IPS-15b (cell line): ENCODE data around the gene BUD23.
A peak's percentile ranks its signal among the peaks of the same experiment; 100 is the strongest.

Experiments used
- H3K27me3 ChIP-seq: one replicate; pipeline ENCODE4 v1.6.1; 2013; ENCODE audit warnings: low read length; ENCODE audit not compliant: control insufficient read depth, insufficient read depth
- H3K36me3 ChIP-seq: one replicate; pipeline ENCODE4 v1.6.1; 2013; ENCODE audit warnings: low read length; ENCODE audit not compliant: control insufficient read depth, insufficient read depth
- H3K4me1 ChIP-seq: one replicate; pipeline ENCODE4 v1.6.1; 2013; ENCODE audit warnings: mild to moderate bottlenecking, low read length; ENCODE audit not compliant: control insufficient read depth, insufficient read depth
- H3K4me3 ChIP-seq: one replicate; pipeline ENCODE4 v1.5.1; 2013; ENCODE audit warnings: low read depth, low read length
- H3K9ac ChIP-seq: one replicate; pipeline ENCODE4 v1.6.1; 2013; ENCODE audit warnings: low read depth, mild to moderate bottlenecking, low read length
- H3K9me3 ChIP-seq: one replicate; pipeline ENCODE4 v1.6.1; 2013; ENCODE audit warnings: mild to moderate bottlenecking, low read length; ENCODE audit not compliant: control insufficient read depth, insufficient read depth

BUD23 gene

DNA sequence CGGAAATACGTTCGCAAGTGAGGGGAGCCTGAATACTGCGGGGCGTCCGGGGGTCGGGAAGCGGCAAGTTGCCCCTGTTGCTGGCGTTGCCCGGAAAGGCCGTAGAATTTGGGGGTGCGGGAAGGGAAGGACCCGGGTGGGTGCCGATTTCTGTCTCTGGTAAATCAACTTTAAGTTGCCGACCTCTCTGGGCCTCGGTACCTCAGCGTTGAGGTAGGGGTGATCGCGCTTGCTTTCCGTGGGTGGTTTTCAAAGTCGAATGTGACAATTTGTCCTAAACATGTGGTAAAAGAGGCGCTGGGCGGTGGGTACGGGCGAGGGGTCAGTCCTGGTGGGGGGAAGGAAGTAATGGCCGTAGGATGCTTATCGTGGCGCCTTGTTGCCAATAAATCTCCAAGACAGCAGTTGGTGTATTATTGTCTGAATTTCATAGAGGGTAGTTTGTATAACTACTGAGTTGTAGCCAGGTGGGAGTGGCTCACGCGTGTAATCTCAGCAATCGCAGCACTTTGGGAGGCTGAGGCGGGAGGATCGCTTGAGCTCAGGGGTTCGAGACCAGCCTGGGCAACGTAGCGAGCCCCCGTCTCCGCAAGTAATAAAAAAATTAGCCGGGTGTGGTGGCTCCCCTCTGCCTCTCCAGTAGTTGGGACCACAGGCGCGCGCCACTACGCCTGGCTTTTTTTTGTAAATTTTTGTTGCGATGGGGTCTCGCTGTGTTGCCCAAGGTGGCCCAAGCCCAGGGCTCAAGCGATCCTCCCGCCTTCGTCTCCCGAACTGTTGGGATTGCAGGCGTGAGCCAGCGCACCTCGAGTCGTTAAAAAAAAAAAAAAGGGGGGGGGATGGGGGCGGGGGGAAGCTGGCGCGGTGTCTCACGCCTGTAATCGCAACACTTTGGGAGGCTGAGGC lies 644 bp downstream of the BUD23 start:
- H3K27me3 ChIP-seq, result no peaks in the 10 kb centered on the region
- H3K36me3 ChIP-seq, result peaks cover 13% of the 10 kb centered on the region
- no peaks in the 10 kb centered on the region for H3K9me3 ChIP-seq
- peak overlapping the region; percentile 93 for H3K4me3 ChIP-seq
- peak overlapping the region; percentile 95 for H3K9ac ChIP-seq
- H3K4me1 ChIP-seq, result no peaks in the 10 kb centered on the region

DNA sequence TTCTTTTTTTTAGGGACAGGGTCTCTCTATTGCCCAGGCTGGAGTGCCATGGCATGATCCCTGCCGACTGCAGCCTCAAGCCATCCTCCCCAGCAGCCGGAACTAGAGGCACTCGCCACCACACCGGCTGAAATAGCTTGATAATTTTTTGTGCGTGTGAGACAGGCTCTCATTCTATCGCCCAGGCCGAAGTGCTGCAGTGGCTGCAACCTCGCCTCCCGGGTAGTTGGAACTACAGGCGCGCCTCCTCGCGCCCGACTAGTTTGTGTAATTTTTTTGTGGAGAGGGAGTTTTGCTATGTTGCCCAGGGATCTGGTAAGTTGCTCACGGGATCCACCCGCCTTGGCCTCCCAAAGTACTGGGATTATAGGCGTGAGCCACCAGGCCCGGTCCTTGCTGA lies 1.9 kb downstream of the BUD23 start:
- Histone ChIP-seq H3K4me1 (no peaks in the 10 kb centered on the region), H3K9me3 (no peaks in the 10 kb centered on the region), H3K36me3 (peaks cover 13% of the 10 kb centered on the region), H3K4me3 (no peak overlapping the region), H3K27me3 (no peaks in the 10 kb centered on the region), H3K9ac (no peak overlapping the region)

GRCh38 chr7:73688288-73688687 lies 4.9 kb downstream of the BUD23 start:
- no peak overlapping the region for H3K9ac ChIP-seq
- H3K27me3 ChIP-seq, result no peaks in the 10 kb centered on the region
- no peaks in the 10 kb centered on the region for H3K4me1 ChIP-seq
- no peaks in the 10 kb centered on the region for H3K9me3 ChIP-seq
- peaks cover 27% of the 10 kb centered on the region for H3K36me3 ChIP-seq
- no peak overlapping the region for H3K4me3 ChIP-seq

GRCh38 chr7:73690646-73691045 lies 7.2 kb downstream of the BUD23 start:
- Histone ChIP-seq H3K4me3 (no peak overlapping the region), H3K9ac (no peak overlapping the region), H3K4me1 (no peaks in the 10 kb centered on the region), H3K9me3 (no peaks in the 10 kb centered on the region), H3K27me3 (no peaks in the 10 kb centered on the region), H3K36me3 (peaks cover 46% of the 10 kb centered on the region)

GRCh38 chr7:73696372-73696771 lies 13.0 kb downstream of the BUD23 start:
- H3K4me3 ChIP-seq, result no peak overlapping the region
- H3K36me3 ChIP-seq, result peaks cover 58% of the 10 kb centered on the region
- no peaks in the 10 kb centered on the region for H3K9me3 ChIP-seq
- H3K27me3 ChIP-seq, result no peaks in the 10 kb centered on the region
- H3K4me1 ChIP-seq, result no peaks in the 10 kb centered on the region
- no peak overlapping the region for H3K9ac ChIP-seq

DNA sequence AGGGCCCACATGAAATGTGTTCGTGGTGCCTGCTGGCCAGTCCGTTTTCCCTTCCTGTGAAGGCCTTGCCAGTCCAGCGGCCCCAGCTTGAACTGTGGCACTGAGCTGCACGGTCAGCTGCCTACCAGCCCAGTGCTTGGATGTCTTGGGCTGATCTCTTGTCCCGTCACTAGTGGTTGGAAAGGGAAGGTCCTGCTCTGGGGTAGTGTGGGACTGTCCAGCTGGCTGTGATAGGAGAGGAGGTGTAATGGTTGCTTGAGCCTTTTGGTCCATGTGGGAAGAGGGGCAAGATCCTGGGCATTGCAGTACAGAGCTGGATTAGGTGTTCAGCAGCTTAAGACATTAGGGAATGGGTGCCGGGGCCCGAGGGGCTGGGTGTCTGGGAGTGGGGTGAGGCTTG lies 15.0 kb downstream of the BUD23 start:
- no peak overlapping the region for H3K9ac ChIP-seq
- peaks cover 5% of the 10 kb centered on the region for H3K4me1 ChIP-seq
- peaks cover 57% of the 10 kb centered on the region for H3K36me3 ChIP-seq
- H3K9me3 ChIP-seq, result no peaks in the 10 kb centered on the region
- no peaks in the 10 kb centered on the region for H3K27me3 ChIP-seq
- H3K4me3 ChIP-seq, result no peak overlapping the region

DNA sequence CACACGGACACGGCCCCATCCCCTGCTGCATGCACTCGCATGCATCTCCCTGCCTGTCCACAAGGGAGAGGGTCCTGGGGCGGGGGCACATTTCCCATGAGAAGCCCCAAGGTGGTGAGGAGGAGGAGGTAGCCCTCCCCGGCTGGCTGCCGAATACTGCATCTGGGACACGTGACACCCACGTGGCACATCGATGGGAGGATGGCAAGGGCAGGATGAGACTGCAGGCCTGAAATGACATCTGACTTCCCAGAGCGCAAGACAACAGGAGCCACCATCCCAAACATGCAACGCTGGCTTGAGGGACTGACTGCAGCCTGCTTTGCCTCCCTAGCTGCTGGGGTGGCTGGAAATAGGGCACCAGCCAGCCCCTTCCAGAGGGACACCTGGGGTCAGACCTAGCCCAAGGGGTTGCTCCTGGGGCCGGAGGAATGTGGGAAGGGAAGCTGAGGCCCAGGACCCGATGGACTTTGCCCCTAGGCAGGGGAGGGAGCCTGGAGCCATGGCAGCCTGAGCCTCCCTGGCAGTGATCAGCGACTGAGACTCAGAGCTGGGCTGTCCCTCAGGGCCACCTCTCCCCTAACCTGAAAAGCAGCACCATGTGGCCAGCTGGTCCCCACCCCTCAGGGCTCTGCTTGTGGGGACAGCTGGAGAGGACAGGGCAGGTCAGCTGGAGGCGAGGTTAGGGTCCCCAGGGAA lies 16.1 kb downstream of the BUD23 start:
- Histone ChIP-seq H3K4me3 (no peak overlapping the region), H3K9me3 (no peaks in the 10 kb centered on the region), H3K36me3 (peaks cover 47% of the 10 kb centered on the region), H3K9ac (no peak overlapping the region), H3K27me3 (no peaks in the 10 kb centered on the region), H3K4me1 (peaks cover 10% of the 10 kb centered on the region)

DNA sequence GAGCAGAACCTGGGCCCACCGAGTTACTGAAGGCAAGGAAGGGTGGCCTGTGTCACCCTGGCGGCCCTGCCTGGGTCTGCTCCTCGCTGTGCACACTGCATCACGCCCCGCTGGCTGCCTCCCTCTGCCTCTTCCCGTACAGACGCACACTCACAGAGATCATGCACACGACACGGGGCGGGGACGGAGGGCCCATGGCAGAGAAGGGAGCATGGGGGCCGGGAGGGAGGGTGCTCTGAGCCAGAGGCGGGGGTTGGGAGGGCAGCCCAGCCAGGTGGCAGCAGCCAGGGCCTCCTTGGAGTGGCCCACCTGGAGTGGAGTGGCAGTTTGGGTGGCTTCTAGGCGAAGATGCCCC lies 16.6 kb downstream of the BUD23 start:
- Histone ChIP-seq H3K9me3 (no peaks in the 10 kb centered on the region), H3K4me3 (no peak overlapping the region), H3K27me3 (no peaks in the 10 kb centered on the region), H3K4me1 (peaks cover 15% of the 10 kb centered on the region), H3K36me3 (peaks cover 42% of the 10 kb centered on the region), H3K9ac (no peak overlapping the region)

GRCh38 chr7:73700581-73701134 lies 17.3 kb downstream of the BUD23 start:
- H3K4me1 ChIP-seq, result peaks cover 17% of the 10 kb centered on the region
- H3K27me3 ChIP-seq, result no peaks in the 10 kb centered on the region
- H3K9ac ChIP-seq, result no peak overlapping the region
- peaks cover 39% of the 10 kb centered on the region for H3K36me3 ChIP-seq
- H3K4me3 ChIP-seq, result no peak overlapping the region
- H3K9me3 ChIP-seq, result no peaks in the 10 kb centered on the region

DNA sequence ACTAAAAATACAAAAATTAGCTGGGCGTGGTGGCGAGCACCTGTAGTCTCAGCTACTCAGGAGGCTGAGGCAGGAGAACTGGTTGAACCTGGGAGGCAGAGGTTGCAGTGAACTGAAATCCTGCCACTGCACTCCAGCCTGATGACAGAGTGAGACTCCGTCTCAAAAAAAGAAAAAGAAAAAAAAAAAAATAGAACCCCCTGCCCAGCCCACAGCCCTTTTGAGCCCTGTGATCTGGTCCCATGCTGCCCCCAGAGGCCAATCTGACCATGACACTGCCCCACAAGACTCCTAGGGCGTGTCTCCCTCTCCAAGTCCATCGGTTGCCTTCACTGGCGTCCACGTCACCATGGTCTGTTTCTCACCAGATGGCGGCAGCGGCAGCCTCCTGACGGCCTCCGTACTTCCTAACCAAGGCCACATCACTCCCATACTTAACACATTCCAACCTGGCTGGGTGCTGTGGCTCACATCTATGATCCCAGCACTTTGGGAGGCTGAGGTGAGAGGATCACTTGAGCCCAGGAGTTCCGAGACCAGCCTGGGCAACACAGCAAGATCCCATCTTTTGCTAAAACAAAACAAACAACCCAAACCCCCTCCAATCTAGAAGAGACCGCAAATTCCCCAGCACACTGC lies 18.1 kb downstream of the BUD23 start:
- H3K27me3 ChIP-seq, result no peaks in the 10 kb centered on the region
- H3K9ac ChIP-seq, result no peak overlapping the region
- peaks cover 38% of the 10 kb centered on the region for H3K36me3 ChIP-seq
- H3K4me1 ChIP-seq, result peaks cover 17% of the 10 kb centered on the region
- H3K9me3 ChIP-seq, result no peaks in the 10 kb centered on the region
- H3K4me3 ChIP-seq, result no peak overlapping the region

GRCh38 chr7:73702226-73702625 lies 18.8 kb downstream of the BUD23 start:
- Histone ChIP-seq H3K4me1 (peaks cover 17% of the 10 kb centered on the region), H3K36me3 (peaks cover 35% of the 10 kb centered on the region), H3K9me3 (no peaks in the 10 kb centered on the region), H3K9ac (no peak overlapping the region), H3K4me3 (no peak overlapping the region), H3K27me3 (no peaks in the 10 kb centered on the region)
